HepG2 (cell line): ENCODE data around the gene ART5. TPM values are rescaled to one million over a fixed set of nuclear protein-coding genes. Genes with fewer than 3 reads are reported as not detected.

Experiments
- BCL6 ChIP-seq: IDR thresholded peaks from 2 replicates; pipeline ENCODE4 v1.6.1; 2016; ENCODE audit warnings: missing genetic modification reagents, missing compliant biosample characterization
- CTCF ChIP-seq: sonication (generic); formaldehyde crosslinking; IDR thresholded peaks from 2 replicates; pipeline ENCODE4 v1.5.0; 2020; ENCODE audit warnings: mild to moderate bottlenecking, missing genetic modification reagents, moderate library complexity
- DMAP1 ChIP-seq: IDR thresholded peaks from 2 replicates; pipeline ENCODE4 v1.6.1; 2016
- GFI1 ChIP-seq: sonication (generic); formaldehyde crosslinking; IDR thresholded peaks from 2 replicates; pipeline ENCODE4 v1.5.0; 2020; ENCODE audit warnings: missing genetic modification reagents, mild to moderate bottlenecking, borderline replicate concordance
- GZF1 ChIP-seq: sonication (generic); formaldehyde crosslinking; IDR thresholded peaks from 2 replicates; pipeline ENCODE4 v1.5.1; 2020; ENCODE audit warnings: mild to moderate bottlenecking, missing genetic modification reagents
- HNRNPH1 ChIP-seq: fragments of 200-400 bp; formaldehyde crosslinking; optimal IDR thresholded peaks from 2 replicates; pipeline ENCODE3; 2017; ENCODE audit warnings: mild to moderate bottlenecking, low read depth, low read length
- HOXD1 ChIP-seq: sonication (generic); formaldehyde crosslinking; IDR thresholded peaks from 2 replicates; pipeline ENCODE4 v1.5.0; 2020; ENCODE audit warnings: missing genetic modification reagents
- IKZF4 ChIP-seq: sonication (generic); formaldehyde crosslinking; IDR thresholded peaks from 2 replicates; pipeline ENCODE4 v1.5.1; 2020; ENCODE audit warnings: borderline replicate concordance, mild to moderate bottlenecking, low read depth, missing genetic modification reagents; ENCODE audit errors: not compliant biosample characterization
- MAX ChIP-seq: IDR thresholded peaks from 2 replicates; pipeline ENCODE4 v1.6.1; 2012; ENCODE audit warnings: inconsistent platforms
- NKX3-1 ChIP-seq: sonication (generic); formaldehyde crosslinking; IDR thresholded peaks from 2 replicates; pipeline ENCODE4 v1.5.0; 2020; ENCODE audit warnings: missing genetic modification reagents
- RBM39 ChIP-seq: fragments of 200-400 bp; formaldehyde crosslinking; IDR thresholded peaks from one replicate; pipeline ENCODE4 v1.6.1; 2018; ENCODE audit warnings: antibody characterized with exemption, mild to moderate bottlenecking, low read depth, low read length; ENCODE audit not compliant: poor library complexity, severe bottlenecking
- SSRP1 ChIP-seq: IDR thresholded peaks from 2 replicates; pipeline ENCODE4 v1.6.1; 2016; ENCODE audit warnings: control low read depth
- TBX3 ChIP-seq: fragments of 450-650 bp; IDR thresholded peaks from 2 replicates; pipeline ENCODE4 v1.6.1; 2017; ENCODE audit warnings: antibody characterized with exemption, mild to moderate bottlenecking, inconsistent platforms, borderline replicate concordance
- TRIM24 ChIP-seq: sonication (generic); formaldehyde crosslinking; IDR thresholded peaks from 2 replicates; pipeline ENCODE4 v1.8.0; 2022; ENCODE audit warnings: mild to moderate bottlenecking, missing genetic modification reagents
- ZBTB8A ChIP-seq: sonication (generic); formaldehyde crosslinking; IDR thresholded peaks from 2 replicates; pipeline ENCODE4 v1.4.0; 2020; ENCODE audit warnings: mild to moderate bottlenecking, low read depth, missing genetic modification reagents, borderline replicate concordance
- ZFYVE20 ChIP-seq: sonication (generic); formaldehyde crosslinking; IDR thresholded peaks from 2 replicates; pipeline ENCODE4 v1.8.0; 2023; ENCODE audit warnings: low read depth, mild to moderate bottlenecking, moderate library complexity, missing genetic modification reagents, borderline replicate concordance
- ZNF557 ChIP-seq: sonication (generic); formaldehyde crosslinking; IDR thresholded peaks from 2 replicates; pipeline ENCODE4 v1.4.0; 2020; ENCODE audit warnings: missing genetic modification reagents
- ZNF615 ChIP-seq: sonication (generic); formaldehyde crosslinking; IDR thresholded peaks from 2 replicates; pipeline ENCODE4 v1.5.0; 2020; ENCODE audit warnings: mild to moderate bottlenecking, missing genetic modification reagents, borderline replicate concordance
- ZNF672 ChIP-seq: sonication (generic); formaldehyde crosslinking; IDR thresholded peaks from 2 replicates; pipeline ENCODE4 v1.8.1; 2022; ENCODE audit warnings: missing genetic modification reagents
- ZNF713 ChIP-seq: sonication (generic); formaldehyde crosslinking; IDR thresholded peaks from 2 replicates; pipeline ENCODE4 v1.4.0; 2020; ENCODE audit warnings: mild to moderate bottlenecking, missing genetic modification reagents
- ZNF766 ChIP-seq: sonication (generic); formaldehyde crosslinking; IDR thresholded peaks from 2 replicates; pipeline ENCODE4 v1.5.0; 2020; ENCODE audit warnings: missing genetic modification reagents, borderline replicate concordance
- ZSCAN22 ChIP-seq: sonication (generic); formaldehyde crosslinking; IDR thresholded peaks from 2 replicates; pipeline ENCODE4 v1.4.0; 2020; ENCODE audit warnings: mild to moderate bottlenecking, missing genetic modification reagents
- polyA plus RNA-seq, 8 experiments: library from polyadenylated mRNA; depleted of rRNA in 3 of 8; stranded (reverse) in 7 of 8; unstranded in 1 of 8; fragments of >200 nt; fragmentation: Illumina TruSeq in 4 of 8; extraction: Trizol in 4 of 8; gene quantifications; 2 replicates each; pipeline versions ENCODE4 v1.2.1 to v1.2.3, GENCODE V29; 2011 to 2016; ENCODE audit warnings: low read depth in 4 of 8, missing spikeins in 1 of 8, mixed read lengths in 1 of 8; ENCODE audit not compliant: insufficient read depth in 1 of 8
- total RNA-seq, 5 experiments: library from RNA; depleted of rRNA; stranded (reverse); fragments of >200 nt; fragmentation: Illumina TruSeq; extraction: Trizol; gene quantifications; 2 replicates each; pipeline ENCODE4 v1.2.3, GENCODE V29; 2016; ENCODE audit warnings: low read depth in 1 of 5
- TF ChIP-seq, protein P1 (sequence below): IDR thresholded peaks from 2 replicates; pipeline ENCODE4 v1.6.1; 2016; ENCODE audit warnings: mild to moderate bottlenecking, missing biosample characterization, missing genetic modification reagents
- TF ChIP-seq, protein P2 (sequence below): sonication (generic); formaldehyde crosslinking; IDR thresholded peaks from 2 replicates; pipeline ENCODE4 v1.8.0; 2022; ENCODE audit warnings: low read depth, missing genetic modification reagents
- TF ChIP-seq, protein P3 (sequence below): sonication (generic); formaldehyde crosslinking; IDR thresholded peaks from 2 replicates; pipeline ENCODE4 v1.9.0; 2021; ENCODE audit warnings: missing genetic modification reagents, mild to moderate bottlenecking, borderline replicate concordance

Gene ART5
- total and polyA plus RNA-seq, 2 of the 13 experiments (the other 11 are each of a cell fraction or from before 2014, with no cell fraction given) = 0.55 to 0.93 TPM

DNA sequence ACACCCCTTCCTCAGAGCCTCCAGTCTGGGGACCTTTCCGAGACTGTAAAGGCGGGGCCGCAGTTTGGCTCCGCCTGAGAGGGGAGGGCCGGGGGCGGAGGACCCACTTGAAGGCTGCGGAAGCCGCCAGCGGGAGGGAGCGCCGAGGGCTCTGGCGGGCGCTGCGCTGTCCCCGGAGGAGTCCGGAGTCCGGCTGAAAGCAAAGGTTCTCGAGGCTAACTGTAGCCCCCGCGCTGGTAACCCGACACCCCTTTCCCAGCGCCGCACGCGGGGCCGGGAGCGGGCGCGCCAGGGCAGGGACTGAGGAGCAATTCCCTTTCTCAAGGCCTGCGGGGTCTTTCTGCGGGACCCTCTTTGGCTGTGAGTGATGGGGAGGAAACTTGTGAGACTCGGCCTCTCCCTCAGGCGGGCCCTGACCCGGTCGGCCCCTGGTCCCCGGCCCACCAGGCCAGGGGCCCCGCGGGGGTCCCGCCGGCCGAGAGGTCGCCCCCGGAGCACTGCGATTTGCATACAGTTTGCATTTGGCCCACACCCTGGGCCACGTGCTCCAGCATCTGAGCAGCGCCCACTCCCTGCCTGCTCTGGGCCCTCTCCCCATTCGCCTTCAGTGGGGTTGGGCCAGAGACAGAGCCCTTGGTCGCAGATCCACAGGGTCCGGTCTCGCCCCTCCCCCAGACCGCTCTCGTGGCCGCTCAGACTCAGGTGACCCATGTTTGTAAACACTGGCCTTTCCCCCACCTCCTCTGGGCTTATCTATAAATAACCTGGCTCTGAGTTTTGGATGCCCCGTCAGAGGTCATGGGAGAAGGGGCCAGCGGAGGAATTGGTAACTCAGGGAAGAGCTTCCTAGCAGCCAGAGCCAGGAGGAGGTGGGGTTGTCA, 519 bp upstream of the ART5 start (continued):
- 0 out of 2 replicates have a peak, but pooled peaks have one; percentile 9 for TF ChIP-seq CTCF (CRISPR knock-in tag)
- TF ChIP-seq TRIM24 = no peak
- TF ChIP-seq ZNF615 = no peak
- TF ChIP-seq SSRP1 (CRISPR knock-in tag) = no peak
- TF ChIP-seq, protein P1, sequence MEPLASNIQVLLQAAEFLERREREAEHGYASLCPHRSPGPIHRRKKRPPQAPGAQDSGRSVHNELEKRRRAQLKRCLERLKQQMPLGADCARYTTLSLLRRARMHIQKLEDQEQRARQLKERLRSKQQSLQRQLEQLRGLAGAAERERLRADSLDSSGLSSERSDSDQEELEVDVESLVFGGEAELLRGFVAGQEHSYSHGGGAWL = 0 out of 2 replicates have a peak, but pooled peaks have one; percentile 33
- TF ChIP-seq, protein P2, sequence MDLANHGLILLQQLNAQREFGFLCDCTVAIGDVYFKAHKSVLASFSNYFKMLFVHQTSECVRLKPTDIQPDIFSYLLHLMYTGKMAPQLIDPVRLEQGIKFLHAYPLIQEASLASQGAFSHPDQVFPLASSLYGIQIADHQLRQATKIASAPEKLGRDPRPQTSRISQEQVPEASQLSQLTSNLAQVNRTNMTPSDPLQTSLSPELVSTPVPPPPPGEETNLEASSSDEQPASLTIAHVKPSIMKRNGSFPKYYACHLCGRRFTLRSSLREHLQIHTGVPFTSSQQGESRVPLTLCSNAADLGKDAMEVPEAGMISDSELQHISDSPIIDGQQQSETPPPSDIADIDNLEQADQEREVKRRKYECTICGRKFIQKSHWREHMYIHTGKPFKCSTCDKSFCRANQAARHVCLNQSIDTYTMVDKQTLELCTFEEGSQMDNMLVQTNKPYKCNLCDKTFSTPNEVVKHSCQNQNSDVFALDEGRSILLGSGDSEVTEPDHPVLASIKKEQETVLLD (CRISPR knock-in tag) = no peak
- TF ChIP-seq ZNF766 (CRISPR knock-in tag) = peak; percentile 51; the same call in 1 of the 2 replicates
- TF ChIP-seq ZNF713 = no peak
- no peak for TF ChIP-seq HNRNPH1
- no peak for TF ChIP-seq IKZF4 (CRISPR knock-in tag)
- no peak for TF ChIP-seq GFI1 (CRISPR knock-in tag)
- 0 out of 2 replicates have a peak, but pooled peaks have one; percentile 33 for TF ChIP-seq ZBTB8A (CRISPR knock-in tag)
- peak; percentile 79 for TF ChIP-seq RBM39
- TF ChIP-seq HOXD1 = peak; percentile 38; the same call in 1 of the 2 replicates
- TF ChIP-seq ZSCAN22 (CRISPR knock-in tag) = no peak
- peak; percentile 15; the same call in 1 of the 2 replicates for TF ChIP-seq BCL6 (CRISPR knock-in tag)
- TF ChIP-seq, protein P3, sequence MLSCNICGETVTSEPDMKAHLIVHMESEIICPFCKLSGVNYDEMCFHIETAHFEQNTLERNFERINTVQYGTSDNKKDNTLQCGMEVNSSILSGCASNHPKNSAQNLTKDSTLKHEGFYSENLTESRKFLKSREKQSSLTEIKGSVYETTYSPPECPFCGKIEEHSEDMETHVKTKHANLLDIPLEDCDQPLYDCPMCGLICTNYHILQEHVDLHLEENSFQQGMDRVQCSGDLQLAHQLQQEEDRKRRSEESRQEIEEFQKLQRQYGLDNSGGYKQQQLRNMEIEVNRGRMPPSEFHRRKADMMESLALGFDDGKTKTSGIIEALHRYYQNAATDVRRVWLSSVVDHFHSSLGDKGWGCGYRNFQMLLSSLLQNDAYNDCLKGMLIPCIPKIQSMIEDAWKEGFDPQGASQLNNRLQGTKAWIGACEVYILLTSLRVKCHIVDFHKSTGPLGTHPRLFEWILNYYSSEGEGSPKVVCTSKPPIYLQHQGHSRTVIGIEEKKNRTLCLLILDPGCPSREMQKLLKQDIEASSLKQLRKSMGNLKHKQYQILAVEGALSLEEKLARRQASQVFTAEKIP = no peak
- no peak for TF ChIP-seq DMAP1 (CRISPR knock-in tag)
- TF ChIP-seq GZF1 (CRISPR knock-in tag) = no peak
- TF ChIP-seq MAX = peak; percentile 73
- no peak for TF ChIP-seq TBX3
- TF ChIP-seq NKX3-1 (CRISPR knock-in tag) = no peak
- no peak for TF ChIP-seq ZFYVE20 (CRISPR knock-in tag)
- no peak for TF ChIP-seq ZNF672 (CRISPR knock-in tag)
- no peak for TF ChIP-seq ZNF557
